T-helper 1 cell treated with Interleukin-12 subunit alpha and Interleukin-12 subunit beta and Interleukin-4 antibody, amounts not matched to agents 30 ng/mL and 1 ng/mL, for 36 hours (primary cell): ENCODE measurements around the gene ANAPC2. TPM values are rescaled to one million over a fixed set of nuclear protein-coding genes. Genes with fewer than 3 reads are reported as not detected.
"Not testable (repeated sequence)": the region's sequence is repeated elsewhere in the genome, so short reads cannot be mapped to it uniquely, and the experiment has no call there.

ENCODE experiments used
- intact Hi-C: fragments of 100-400 bp; cut with micrococcal nuclease; formaldehyde crosslinking; loops from one replicate; pipeline ENCODE4 v1.15.1; 2024
- total RNA-seq: library from RNA; stranded (reverse); gene quantifications from 2 replicates; pipeline ENCODE4 v1.2.3, GENCODE V29; 2022

Gene ANAPC2
- total RNA-seq, 1 donor from 2014 or later = 77.0 TPM

GRCh38 chr9:137148661-137149060 is 39.7 kb downstream of the ANAPC2 start:
- intact Hi-C loops = no loop called here

GRCh38 chr9:137148242-137148641 is 40.1 kb downstream of the ANAPC2 start:
- intact Hi-C loops = no loop called here

- intact Hi-C loops = no loop called here
Measured at GRCh38 chr9:137147793-137148160, 40.6 kb downstream of the ANAPC2 start.

DNA sequence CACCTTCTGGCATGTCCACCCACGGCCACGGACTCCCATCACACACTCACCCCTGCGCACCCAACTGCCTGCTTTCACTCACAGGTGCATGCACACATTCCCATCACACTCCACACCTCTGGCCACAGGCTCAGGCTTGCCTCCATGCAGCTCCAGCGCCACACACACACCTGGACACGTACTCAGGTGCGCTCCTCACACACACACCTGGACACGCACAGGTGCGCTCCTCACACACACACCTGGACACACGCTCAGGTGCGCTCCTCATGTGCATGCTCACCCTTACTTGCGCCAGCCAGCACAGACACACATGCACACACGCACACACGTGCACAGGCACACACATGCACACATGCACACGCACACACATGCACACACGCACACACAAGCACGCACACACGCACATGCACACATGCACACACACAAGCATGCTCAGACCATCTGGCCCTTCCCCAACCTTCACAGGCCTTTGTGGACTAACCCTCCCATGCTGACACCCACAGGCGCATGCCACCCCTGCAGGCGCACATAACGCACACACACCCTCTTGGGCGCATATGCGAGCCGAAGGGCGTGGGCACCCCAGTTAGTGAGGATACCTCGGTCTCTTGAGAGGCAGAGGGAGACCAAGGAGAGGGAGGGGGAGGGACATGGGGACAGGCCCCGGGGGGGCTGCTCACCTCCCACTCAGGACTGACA is 41.1 kb downstream of the ANAPC2 start:
- intact Hi-C loops = no loop called here

DNA sequence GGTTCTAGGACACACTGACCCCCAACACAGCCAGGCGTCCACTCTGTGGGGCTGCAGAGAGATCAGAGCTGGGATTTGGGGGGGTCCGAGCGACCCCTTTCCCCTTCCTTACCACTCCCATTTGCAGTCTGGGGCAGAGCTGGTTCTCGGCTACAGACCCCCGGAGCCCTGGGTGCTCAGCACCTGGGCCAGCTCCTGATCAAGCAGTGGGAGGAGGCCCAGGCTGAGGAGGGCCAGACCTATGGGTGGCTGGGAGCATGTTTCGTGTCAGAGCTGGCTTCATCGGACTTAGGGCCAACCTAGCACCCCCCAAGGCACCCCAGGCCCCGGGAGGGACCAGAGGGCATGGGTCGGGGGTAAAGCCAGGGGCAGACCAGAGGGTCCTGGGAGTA is 41.8 kb downstream of the ANAPC2 start:
- intact Hi-C loops = no loop called here

DNA sequence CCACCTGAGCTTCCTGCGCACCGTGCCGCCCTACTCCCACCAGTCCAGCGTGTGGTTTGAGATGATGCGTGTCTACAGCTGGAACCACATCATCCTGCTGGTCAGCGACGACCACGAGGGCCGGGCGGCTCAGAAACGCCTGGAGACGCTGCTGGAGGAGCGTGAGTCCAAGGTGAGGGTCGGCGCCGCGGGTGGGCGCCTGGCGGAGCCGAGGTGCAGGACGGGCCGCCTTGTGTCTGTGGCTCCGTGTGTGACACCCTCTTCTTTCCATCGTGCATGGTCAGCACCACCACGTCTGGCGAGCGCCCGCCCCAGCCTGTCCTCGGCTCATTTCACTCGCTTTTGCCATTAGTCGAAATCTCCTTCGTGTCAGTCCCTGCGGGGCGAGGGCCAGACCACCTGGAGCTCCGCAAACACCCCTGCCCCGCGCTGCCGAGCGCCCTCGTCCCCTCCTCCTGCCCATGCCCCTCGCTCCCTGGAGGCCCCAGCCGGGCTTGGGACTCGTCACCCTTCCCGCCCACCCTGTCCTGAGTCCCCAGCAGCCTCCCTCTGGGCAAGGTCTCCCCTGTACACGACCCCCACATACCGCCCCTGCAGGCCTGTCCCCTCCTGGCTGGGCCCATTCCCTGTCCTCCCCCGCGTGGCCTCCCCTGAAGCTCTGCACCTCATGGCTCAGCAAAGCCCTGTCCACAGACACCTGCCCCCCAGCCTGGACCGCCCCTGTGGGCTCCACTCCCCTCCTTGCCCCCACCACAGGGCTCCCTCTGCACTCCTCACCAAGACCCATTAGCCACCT is 42.4 kb downstream of the ANAPC2 start:
- intact Hi-C loops = no loop called here

GRCh38 chr9:137143459-137143858 is 44.9 kb downstream of the ANAPC2 start:
- intact Hi-C loops = no loop called here

- intact Hi-C loops = no loop called here
Measured at GRCh38 chr9:137141976-137142936, 46.1 kb downstream of the ANAPC2 start.

- intact Hi-C loops = no loop called here
Measured at GRCh38 chr9:137141050-137141810, 47.1 kb downstream of the ANAPC2 start.

- intact Hi-C loops = no loop called here
Measured at GRCh38 chr9:137140151-137141012, 48.0 kb downstream of the ANAPC2 start.

DNA sequence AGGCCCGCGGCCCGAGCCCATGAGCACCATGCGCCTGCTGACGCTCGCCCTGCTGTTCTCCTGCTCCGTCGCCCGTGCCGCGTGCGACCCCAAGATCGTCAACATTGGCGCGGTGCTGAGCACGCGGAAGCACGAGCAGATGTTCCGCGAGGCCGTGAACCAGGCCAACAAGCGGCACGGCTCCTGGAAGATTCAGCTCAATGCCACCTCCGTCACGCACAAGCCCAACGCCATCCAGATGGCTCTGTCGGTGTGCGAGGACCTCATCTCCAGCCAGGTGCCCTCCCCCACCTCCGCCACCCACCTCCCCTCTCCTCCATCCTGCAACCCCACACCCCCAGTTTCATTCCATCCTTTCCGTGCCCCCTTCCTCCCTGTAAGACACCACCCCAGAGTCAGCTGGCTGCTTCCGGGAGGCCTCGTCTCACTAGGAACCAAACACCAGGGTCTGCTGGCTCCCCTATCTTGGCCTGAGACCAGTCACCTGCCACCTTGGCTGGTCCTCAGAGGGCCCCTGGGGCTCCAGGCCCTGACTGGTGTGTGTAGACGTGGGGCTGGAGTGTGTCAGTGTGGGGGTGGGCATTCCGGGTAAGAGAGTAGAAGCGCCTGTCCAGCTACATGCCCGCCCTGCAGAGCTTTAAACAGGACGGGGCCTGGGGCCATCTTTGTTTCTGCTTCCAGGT is 48.8 kb downstream of the ANAPC2 start:
- intact Hi-C loops = no loop called here

DNA sequence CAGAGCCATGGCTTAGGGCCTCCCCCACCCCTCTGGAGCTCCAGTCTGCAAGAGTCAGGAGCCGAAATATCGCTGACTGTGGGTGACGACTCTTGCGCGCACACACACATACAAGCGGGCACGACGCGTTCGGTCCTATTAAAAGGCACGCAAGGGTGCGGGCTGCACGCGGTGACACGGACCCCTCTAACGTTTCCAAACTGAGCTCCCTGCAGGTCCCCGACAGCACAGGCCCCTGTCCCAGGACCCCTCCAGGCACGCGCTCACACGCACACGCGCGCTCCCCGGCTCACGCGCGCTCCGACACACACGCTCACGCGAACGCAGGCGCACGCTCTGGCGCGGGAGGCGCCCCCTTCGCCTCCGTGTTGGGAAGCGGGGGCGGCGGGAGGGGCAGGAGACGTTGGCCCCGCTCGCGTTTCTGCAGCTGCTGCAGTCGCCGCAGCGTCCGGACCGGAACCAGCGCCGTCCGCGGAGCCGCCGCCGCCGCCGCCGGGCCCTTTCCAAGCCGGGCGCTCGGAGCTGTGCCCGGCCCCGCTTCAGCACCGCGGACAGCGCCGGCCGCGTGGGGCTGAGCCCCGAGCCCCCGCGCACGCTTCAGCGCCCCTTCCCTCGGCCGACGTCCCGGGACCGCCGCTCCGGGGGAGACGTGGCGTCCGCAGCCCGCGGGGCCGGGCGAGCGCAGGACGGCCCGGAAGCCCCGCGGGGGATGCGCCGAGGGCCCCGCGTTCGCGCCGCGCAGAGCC is 49.5 kb downstream of the ANAPC2 start, which contains the start of gene GRIN1:
Gene GRIN1, plus strand, starts transcription at position 433 of the 746 bp plus-strand sequence. CDS start 333 bp downstream, outside the sequence.
- intact Hi-C loops = no loop called here

DNA sequence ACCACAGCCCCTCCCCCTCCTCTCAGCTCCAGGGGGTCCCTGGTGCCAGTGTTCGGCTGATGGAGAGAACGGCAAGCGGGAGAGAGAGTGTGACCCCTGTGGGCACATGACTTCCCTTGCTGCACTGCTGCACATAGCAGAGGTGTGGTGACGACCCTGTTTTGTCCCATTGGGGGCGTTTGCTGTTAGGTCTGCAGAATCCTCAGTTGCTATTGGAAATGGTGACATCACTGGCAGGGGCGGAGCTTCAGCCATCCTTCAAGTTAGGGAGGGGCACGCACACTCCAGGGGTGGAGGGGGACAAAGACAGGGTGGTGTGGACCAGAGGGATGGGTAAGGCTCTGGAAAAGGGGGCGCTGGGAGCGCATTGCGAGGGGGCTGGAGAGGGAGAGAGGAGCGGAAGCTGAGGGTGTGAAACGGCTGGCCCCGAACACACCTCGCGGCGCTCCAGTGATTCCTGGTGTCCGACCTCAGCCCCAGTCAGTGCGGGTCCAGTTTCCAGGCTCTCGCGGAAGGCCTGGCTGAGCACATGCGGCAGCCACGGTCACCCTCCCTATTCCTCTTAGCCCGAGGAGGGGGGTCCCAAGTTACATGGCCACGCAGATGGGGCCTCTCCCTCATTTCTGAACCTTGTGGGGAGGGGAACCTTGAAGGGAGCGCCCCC is 50.2 kb downstream of the ANAPC2 start:
- intact Hi-C loops = no loop called here

- intact Hi-C loops = no loop called here
Measured at GRCh38 chr9:137136881-137137607, 51.3 kb downstream of the ANAPC2 start.

GRCh38 chr9:137136261-137136880 is 52.0 kb downstream of the ANAPC2 start:
- intact Hi-C loops = no loop called here

DNA sequence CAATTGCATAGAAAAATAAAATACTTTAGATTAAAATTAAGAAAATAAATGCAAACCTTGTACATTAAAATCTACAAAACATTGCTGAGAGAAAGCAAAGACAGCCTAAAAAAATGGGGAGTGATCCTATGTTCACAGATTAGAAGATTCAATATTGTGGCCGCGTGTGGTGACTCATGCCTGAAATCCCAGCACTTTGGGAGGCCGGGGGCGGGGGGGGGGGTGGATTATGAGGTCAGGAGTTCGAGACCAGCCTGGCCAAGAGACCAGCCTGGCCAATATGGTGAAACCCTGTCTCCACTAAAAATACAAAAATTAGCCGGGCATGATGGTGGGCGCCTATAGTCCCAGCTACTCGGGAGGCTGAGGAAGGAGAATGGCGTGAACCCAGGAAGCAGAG is 53.2 kb downstream of the ANAPC2 start:
- intact Hi-C loops = not testable (repeated sequence)

DNA sequence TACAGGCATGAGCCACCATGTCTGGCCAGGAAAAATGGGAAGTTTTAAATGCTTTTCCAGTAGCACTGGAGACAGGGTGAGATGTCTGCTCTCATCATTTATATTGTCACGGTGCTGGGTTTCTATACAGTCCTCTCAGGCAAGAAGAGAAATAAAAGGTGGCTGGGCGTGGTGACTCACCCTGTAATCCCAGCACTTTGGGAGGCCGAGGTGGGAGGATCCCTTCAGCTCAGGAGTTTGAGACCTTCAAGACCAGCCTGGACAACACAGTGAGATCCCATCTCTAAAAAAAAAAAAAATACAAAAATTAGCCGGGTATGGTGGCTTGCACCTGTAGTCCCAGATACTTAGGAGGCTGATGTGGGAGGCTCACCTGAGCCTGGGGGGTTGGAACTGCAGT is 54.2 kb downstream of the ANAPC2 start:
- intact Hi-C loops = no loop called here
